GM12892 (cell line): ENCODE data around the gene RPL13A.
"Not testable (repeated sequence)": the region's sequence is repeated elsewhere in the genome, so short reads cannot be mapped to it uniquely, and the experiment has no call there.

Experiments used
- DNase-seq: peaks from one replicate; pipeline ENCODE4 v3.0.0; 2011; ENCODE audit not compliant: insufficient read length
- FAIRE-seq: peaks from 2 replicates; lab custom pipeline; 2011; peaks lifted over from hg19 to GRCh38; lab: Jason Lieb, UNC
- POLR2A ChIP-seq: IDR thresholded peaks from 2 replicates; pipeline ENCODE4 v1.6.1; 2011; ENCODE audit warnings: low read depth, low read length, control low read depth
- POLR2AphosphoS5 ChIP-seq: IDR thresholded peaks from 2 replicates; pipeline ENCODE4 v1.6.1; 2011; ENCODE audit warnings: low read depth, low read length, control low read depth
- TAF1 ChIP-seq: IDR thresholded peaks from 2 replicates; pipeline ENCODE4 v1.6.1; 2011; ENCODE audit warnings: low read depth, mild to moderate bottlenecking, control low read depth, low read length, borderline replicate concordance

The RPL13A gene

DNA sequence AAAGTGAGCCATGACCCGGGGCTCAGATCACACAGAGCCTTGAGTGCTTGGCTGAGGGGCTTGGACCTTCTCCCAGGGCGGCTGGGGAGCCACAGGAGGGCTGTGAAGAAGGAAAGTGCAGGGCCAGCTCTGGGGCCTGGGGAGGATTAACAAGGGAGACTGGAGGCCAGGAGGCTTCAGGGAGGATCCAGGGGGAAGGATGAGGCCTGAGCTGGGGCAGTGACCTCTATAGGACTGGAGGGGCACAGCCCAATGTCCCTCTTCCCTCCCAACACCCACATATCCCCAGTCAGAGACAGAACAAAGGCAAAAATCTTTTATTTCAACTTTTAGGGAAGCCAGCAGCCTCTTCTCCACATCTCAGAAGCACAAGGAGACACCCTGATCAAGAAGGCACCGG lies 41.4 kb upstream of the RPL13A start:
- TF ChIP-seq TAF1: no peak
- TF ChIP-seq POLR2A: no peak
- TF ChIP-seq POLR2AphosphoS5: no peak
- no peak for FAIRE-seq

DNA sequence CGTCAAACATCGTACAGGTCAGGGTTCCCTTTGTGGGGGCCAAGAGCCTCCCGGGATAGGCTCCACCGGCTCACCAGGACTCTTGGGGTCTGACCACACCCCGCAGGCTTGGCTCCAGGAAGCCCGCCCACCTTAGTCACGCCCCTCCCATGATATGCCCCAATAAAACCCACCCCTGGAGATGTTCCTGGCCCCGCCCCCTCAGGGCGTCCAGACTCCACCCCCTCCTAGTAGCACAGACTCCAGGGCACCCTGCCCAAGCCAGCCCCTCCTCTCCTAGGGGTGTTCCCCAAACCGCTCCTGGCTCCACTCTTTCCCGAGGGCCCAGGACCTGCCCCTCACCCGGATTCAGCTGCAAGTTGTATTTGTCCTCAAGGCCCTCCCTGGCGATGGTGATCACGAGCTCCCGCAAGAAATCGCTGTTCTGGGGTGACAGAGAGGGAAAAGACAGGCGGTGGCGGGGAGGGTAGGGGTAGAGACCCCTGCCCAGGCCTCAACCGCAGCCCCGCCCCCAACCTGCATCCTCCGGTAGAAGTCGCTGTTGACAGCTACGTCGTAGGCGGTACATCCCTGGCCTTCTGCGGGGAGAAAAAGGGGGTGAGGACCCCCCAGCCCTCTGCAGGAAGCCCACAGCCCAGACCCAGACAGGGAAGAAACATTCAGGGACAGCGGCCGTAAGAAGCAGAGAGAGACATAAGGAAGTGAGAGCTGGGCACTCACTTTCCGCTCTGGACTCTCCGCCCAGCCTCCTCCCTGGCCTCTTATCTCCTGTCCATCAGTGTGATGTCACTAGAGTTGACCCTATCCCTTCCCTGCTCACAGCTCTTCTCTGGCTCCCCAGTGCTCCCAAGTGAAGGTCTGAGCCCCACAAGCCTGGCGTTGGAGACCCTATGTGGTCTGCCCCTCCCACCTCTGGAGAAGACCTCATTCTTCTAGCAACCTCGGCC lies 39.6 kb upstream of the RPL13A start:
- no peak for DNase-seq
- FAIRE-seq: no peak

More for the DNA sequence above, 41.4 kb upstream of the RPL13A start:
- DNase-seq: no peak

DNA sequence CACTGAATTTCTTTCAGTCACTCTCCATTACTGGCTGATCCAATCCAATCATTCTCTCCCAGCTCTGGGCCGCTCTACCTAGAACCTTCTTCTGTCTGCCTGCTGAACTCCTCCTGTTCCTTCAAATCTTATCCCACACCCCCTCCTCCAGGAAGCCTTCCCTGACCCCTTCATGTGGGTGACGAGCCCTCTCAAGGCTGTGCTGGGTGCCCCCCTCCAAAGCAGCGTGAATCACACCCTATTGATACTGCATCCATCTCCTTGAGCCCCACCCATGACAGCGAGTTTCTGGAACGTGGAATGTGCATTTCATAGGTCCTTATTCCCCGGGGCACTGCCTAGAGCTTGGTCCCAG lies 39.0 kb upstream of the RPL13A start:
- FAIRE-seq: no peak
- no peak for TF ChIP-seq POLR2AphosphoS5
- no peak for TF ChIP-seq POLR2A
- TF ChIP-seq TAF1: no peak

More for the DNA sequence above, 39.6 kb upstream of the RPL13A start:
- TF ChIP-seq TAF1 (no peak), POLR2A (no peak), POLR2AphosphoS5 (no peak)

DNA sequence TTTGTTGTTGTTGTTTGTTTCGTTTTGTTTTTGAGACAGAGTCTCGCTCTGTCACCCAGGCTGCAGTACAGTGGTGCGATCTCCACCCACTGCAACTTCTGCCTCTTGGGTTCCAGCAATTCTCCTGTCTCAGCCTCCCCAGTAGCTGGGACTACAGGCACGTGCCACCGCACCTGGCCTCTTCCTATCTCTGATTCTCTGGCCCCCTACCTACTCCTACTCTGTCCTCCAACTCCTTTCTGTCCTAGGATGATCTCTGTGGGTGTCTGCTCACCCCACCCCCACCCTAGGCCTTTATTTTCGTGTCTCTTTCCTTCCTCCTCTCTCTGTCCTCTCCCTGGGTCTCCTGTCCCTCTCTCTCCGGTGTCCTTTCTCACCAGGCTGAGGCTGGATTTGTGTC lies 37.0 kb upstream of the RPL13A start:
- DNase-seq (no peak), FAIRE-seq (no peak)
- TF ChIP-seq POLR2AphosphoS5 (no peak), TAF1 (no peak), POLR2A (no peak)

More for the DNA sequence above, 39.0 kb upstream of the RPL13A start:
- DNase-seq: no peak

- TF ChIP-seq POLR2A: peak; percentile 68
- peak; percentile 35; the same call in 1 of the 2 replicates for TF ChIP-seq TAF1
- TF ChIP-seq POLR2AphosphoS5: peak; percentile 83
- DNase-seq (peak; percentile 80), FAIRE-seq (peak; percentile 96)
These were observed 35.8 kb upstream of the RPL13A start, which contains the start of gene PIH1D1 for GRCh38 chr19:49451430-49452181. PIH1D1 (minus strand) TSS chr19:49451814; CDS start chr19:49451574, 240 bp downstream.

DNA sequence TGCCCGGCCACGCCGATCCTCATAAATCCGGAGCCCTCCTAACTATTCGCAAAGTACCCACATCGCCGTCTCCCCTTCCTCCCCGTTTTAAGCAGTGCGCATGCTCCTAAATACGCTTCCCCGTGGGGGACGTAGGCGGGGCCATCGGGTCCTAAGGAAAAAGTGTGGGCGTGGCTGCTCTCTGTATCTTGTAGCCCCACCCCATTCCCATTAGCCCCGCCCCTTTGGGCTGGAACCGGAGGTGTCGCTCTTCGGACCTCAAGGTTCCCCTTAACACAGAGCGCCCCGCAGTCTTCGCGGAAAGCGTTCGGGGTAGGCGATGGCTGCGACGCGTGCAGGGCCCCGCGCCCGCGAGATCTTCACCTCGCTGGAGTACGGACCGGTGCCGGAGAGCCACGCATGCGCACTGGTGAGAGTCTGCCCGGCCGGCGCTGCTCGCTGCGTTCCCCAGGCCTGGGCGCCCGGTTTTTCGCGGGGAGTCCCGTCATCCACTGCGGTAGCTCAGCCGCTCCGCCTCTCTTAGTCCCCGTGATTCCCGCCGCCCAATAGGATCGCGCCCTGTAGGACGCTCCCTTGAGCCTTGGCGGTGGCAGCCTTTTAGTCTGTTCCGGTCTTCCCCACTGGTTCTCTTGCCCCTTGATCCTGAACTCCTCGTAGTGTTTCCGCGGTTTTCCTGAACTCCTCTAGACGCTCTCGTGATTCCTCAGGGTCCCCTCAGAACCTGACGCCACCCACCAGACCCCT lies 34.2 kb upstream of the RPL13A start, which contains the start of gene ALDH16A1:
ALDH16A1 (plus strand) TSS at position 213 of the 744 bp plus-strand sequence; CDS start at position 320, 107 bp downstream.
- TF ChIP-seq TAF1 (peak; percentile 83), POLR2A (peak; percentile 96), POLR2AphosphoS5 (peak; percentile 98)
- peak; percentile 97 for DNase-seq
- FAIRE-seq: peak; percentile 90

DNA sequence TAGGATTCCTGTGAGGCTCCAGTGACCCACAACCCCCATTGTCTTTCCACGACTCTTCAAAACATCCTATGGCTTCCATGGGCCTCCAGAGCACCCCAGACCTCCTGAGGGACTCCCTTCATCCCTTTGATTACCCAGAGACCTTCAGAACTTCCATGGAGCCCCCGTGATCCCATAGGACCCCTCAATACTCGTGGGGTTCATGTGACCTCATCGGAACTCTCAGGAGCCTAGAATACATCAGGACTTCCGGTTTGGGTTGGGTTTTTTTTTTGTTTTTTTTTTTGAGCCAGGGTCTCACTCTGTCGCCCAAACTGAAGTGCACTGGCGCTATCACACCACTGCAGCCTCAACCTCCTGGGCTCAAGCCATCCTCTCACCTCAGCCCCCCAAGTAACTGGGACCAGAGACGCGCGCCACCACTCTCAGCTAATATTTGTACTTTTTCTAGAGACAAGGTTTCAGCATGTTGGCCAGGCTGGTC lies 33.6 kb upstream of the RPL13A start:
- FAIRE-seq (no peak), DNase-seq (no peak)
- TF ChIP-seq POLR2A (no peak), POLR2AphosphoS5 (no peak), TAF1 (no peak)

GRCh38 chr19:49455773-49456172 lies 31.6 kb upstream of the RPL13A start:
- FAIRE-seq: no peak
- no peak for DNase-seq
- TF ChIP-seq POLR2AphosphoS5: no peak
- no peak for TF ChIP-seq POLR2A
- no peak for TF ChIP-seq TAF1

DNA sequence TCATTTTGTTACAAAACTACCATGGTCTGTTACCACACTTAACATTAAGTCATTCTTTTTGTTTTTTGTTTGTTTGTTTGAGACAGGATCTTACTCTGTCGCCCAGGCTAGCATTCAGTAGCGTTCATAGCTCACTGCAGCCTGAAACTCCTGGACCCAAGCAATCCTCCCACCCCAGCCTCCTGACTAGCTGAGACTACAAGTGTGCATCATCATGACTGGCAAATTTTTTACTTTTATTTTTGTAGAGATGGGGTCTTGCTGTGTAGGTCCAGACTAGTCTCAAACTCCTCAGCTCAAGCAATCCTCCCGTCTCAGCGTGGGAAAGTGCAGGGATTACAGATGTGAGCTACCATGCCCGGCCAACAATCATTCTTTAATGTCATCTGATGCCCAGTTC lies 31.1 kb upstream of the RPL13A start:
- no peak for TF ChIP-seq TAF1
- no peak for TF ChIP-seq POLR2A
- TF ChIP-seq POLR2AphosphoS5: no peak
- DNase-seq (no peak), FAIRE-seq (no peak)

- FAIRE-seq (no peak), DNase-seq (no peak)
- TF ChIP-seq TAF1: no peak
- no peak for TF ChIP-seq POLR2A
- TF ChIP-seq POLR2AphosphoS5: no peak
These were observed 28.9 kb upstream of the RPL13A start for GRCh38 chr19:49458567-49458903.

- DNase-seq: no peak
- FAIRE-seq: no peak
- TF ChIP-seq POLR2A (no peak), TAF1 (no peak)
These were observed 28.0 kb upstream of the RPL13A start for GRCh38 chr19:49459388-49459787.

DNA sequence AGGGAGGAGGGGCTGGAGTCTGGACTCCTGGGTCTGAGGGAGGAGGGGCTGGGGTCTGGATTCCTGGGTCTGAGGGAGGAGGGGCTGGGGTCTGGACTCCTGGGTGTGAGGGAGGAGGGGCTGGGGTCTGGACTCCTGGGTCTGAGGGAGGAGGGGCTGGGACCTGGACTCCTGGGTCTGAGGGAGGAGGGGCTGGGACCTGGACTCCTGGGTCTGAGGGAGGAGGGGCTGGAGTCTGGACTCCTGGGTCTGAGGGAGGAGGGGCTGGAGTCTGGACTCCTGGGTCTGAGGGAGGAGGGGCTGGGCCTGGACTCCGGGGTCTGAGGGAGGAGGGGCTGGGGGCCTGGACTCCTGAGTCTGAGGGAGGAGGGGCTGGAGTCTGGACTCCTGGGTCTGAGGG lies 26.3 kb upstream of the RPL13A start:
- DNase-seq, FAIRE-seq: not testable (repeated sequence)
